Measurements from ENCODE around the gene PRSS8.
A peak's percentile ranks its signal among the peaks of the same experiment; 100 is the strongest.

PRSS8 gene

GRCh38 chr16:31135535-31136286 is at the start of gene PRSS8:
TSS of gene PRSS8 (minus strand) at chr16:31135727. CDS start at chr16:31135498, 229 bp downstream.
- Histone ChIP-seq H3K9ac (peak within 1 kb of the TSS; percentile 83), H3K36me3 (ENCODE audit: control insufficient read depth, insufficient read depth, low read length) (no peaks in the 10 kb centered on the region), H3K4me2 (ENCODE audit: low read length) (peak within 1 kb of the TSS; percentile 72), H3K27ac (peak within 1 kb of the TSS; percentile 59), H3K4me3 (ENCODE audit: low read depth, low read length) (peak within 1 kb of the TSS; percentile 68), H3K9me3 (ENCODE audit: control insufficient read depth, low read length) (no peaks in the 10 kb centered on the region), H3K4me1 (peaks cover 34% of the 10 kb centered on the region), H2AFZ (peak within 1 kb of the TSS; percentile 80), H3K27me3 (ENCODE audit: control insufficient read depth, insufficient read depth, low read length) (no peaks in the 10 kb centered on the region), H3K79me2 (peaks cover 4% of the 10 kb centered on the region)
- no peak for TF ChIP-seq CTCF (IDR thresholded peaks at IDR 0.05)

- Histone ChIP-seq H3K9me3 (ENCODE audit: control insufficient read depth, low read length) (no peaks in the 10 kb centered on the region), H3K4me3 (ENCODE audit: low read depth, low read length) (no peak overlapping the region), H3K27me3 (ENCODE audit: control insufficient read depth, insufficient read depth, low read length) (no peaks in the 10 kb centered on the region), H3K27ac (no peak overlapping the region), H3K79me2 (peaks cover 30% of the 10 kb centered on the region), H3K4me2 (ENCODE audit: low read length) (no peak overlapping the region), H3K36me3 (ENCODE audit: control insufficient read depth, insufficient read depth, low read length) (no peaks in the 10 kb centered on the region), H3K4me1 (peaks cover 9% of the 10 kb centered on the region), H3K9ac (no peak overlapping the region), H2AFZ (no peak overlapping the region)
- no peak for TF ChIP-seq CTCF (IDR thresholded peaks at IDR 0.05)
Observed at GRCh38 chr16:31184888-31185287, 49.4 kb upstream of the PRSS8 start.

DNA sequence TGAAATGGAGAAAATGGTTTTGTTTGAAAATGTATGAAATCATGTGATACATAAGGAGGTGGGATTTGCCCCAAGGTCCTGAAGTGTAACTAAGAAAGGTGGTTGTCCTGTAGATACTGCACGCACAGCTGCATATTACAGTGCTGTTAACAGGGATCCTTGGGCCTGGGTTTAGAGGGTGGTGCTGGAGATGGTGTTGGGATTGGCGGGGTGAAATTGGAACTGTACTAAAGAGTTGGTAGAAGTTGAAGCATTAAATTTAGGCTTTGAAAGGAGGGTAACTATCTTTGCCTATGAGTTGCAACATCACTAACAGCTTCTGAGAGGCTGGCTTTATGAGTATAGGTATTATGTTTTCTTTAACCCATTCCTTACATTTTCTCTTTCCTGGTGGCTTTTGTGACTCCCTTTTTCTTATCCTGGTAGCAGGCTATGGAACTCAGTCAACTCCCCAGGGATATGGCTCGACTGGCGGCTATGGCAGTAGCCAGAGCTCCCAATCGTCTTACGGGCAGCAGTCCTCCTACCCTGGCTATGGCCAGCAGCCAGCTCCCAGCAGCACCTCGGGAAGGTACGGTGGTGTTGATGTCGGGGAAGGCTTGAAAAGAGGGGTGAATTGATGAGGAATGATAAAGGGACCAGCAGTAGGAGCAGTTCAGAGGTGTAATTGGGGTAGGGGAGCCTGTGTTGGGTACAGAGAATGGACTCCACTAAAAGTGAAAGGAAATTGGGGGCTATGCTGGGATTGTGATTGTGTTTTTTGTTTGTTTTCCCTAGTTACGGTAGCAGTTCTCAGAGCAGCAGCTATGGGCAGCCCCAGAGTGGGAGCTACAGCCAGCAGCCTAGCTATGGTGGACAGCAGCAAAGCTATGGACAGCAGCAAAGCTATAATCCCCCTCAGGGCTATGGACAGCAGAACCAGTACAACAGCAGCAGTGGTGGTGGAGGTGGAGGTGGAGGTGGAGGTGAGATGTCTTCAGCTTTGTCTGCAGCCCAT is 48.2 kb upstream of the PRSS8 start:
- no peak overlapping the region for H3K4me2 ChIP-seq (ENCODE audit: low read length)
- H3K79me2 ChIP-seq: peaks cover 32% of the 10 kb centered on the region
- no peak overlapping the region for H2AFZ ChIP-seq
- no peaks in the 10 kb centered on the region for H3K9me3 ChIP-seq (ENCODE audit: control insufficient read depth, low read length)
- no peak overlapping the region for H3K27ac ChIP-seq
- no peak overlapping the region for H3K4me3 ChIP-seq (ENCODE audit: low read depth, low read length)
- no peak overlapping the region for H3K9ac ChIP-seq
- no peak for TF ChIP-seq CTCF (IDR thresholded peaks at IDR 0.05)
- H3K27me3 ChIP-seq (ENCODE audit: control insufficient read depth, insufficient read depth, low read length): no peaks in the 10 kb centered on the region
- peaks cover 9% of the 10 kb centered on the region for H3K4me1 ChIP-seq
- H3K36me3 ChIP-seq (ENCODE audit: control insufficient read depth, insufficient read depth, low read length): no peaks in the 10 kb centered on the region

DNA sequence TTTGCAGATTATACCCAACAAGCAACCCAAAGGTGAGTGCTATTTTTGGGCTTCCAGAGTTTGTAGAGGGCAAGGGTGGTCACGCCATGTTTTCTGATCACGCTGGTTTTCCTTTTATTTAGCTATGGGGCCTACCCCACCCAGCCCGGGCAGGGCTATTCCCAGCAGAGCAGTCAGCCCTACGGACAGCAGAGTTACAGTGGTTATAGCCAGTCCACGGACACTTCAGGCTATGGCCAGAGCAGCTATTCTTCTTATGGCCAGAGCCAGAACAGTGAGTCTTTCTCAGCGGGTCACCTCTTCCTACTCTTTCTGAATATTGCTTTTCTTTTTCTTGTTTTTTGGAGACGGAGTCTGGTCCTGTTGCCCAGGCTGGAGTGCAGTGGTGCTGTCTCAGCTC is 46.9 kb upstream of the PRSS8 start:
- Histone ChIP-seq H3K36me3 (ENCODE audit: control insufficient read depth, insufficient read depth, low read length) (no peaks in the 10 kb centered on the region), H3K27ac (no peak overlapping the region), H3K27me3 (ENCODE audit: control insufficient read depth, insufficient read depth, low read length) (no peaks in the 10 kb centered on the region), H3K4me1 (peaks cover 9% of the 10 kb centered on the region), H3K4me2 (ENCODE audit: low read length) (peak overlapping the region; percentile 22), H3K79me2 (peaks cover 32% of the 10 kb centered on the region), H3K9me3 (ENCODE audit: control insufficient read depth, low read length) (no peaks in the 10 kb centered on the region), H3K9ac (no peak overlapping the region), H3K4me3 (ENCODE audit: low read depth, low read length) (no peak overlapping the region), H2AFZ (no peak overlapping the region)
- no peak for TF ChIP-seq CTCF (IDR thresholded peaks at IDR 0.05)
